Measurements from ENCODE around the gene UBE2E1.
"Not testable (repeated sequence)": the region's sequence is repeated elsewhere in the genome, so short reads cannot be mapped to it uniquely, and the experiment has no call there.

UBE2E1 gene

DNA sequence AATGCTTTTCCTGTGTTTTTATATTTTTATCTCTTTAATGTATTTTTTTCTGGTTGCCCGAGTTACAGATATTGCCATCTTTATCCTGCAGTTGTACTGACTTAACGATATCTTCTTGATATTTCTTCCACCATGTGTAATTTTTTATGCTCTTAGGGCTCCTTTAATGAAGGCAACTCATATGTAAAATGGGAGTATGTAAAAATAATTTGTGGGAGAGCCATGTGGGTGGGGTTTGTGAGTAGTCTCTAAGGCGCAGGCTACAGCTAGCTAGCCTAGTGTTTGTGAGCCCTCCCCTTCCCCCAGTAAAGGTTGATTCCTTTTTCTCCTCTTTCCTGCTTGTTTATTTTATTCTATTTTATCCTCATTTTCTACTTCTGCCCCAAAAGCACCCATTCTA lies 38.1 kb downstream of the UBE2E1 start:
- H3K36me3 ChIP-seq (ENCODE audit: control insufficient read depth, insufficient read depth, low read length), result no peaks in the 10 kb centered on the region
- H3K9me3 ChIP-seq (ENCODE audit: control insufficient read depth, low read length), result no peaks in the 10 kb centered on the region
- no peak overlapping the region for H3K4me3 ChIP-seq (ENCODE audit: low read length)
- H3K9ac ChIP-seq (ENCODE audit: low read length), result no peak overlapping the region
- H3K4me1 ChIP-seq (ENCODE audit: control insufficient read depth, insufficient read depth, low read length), result no peaks in the 10 kb centered on the region
- no peaks in the 10 kb centered on the region for H3K27me3 ChIP-seq (ENCODE audit: control insufficient read depth, insufficient read depth, low read length)

DNA sequence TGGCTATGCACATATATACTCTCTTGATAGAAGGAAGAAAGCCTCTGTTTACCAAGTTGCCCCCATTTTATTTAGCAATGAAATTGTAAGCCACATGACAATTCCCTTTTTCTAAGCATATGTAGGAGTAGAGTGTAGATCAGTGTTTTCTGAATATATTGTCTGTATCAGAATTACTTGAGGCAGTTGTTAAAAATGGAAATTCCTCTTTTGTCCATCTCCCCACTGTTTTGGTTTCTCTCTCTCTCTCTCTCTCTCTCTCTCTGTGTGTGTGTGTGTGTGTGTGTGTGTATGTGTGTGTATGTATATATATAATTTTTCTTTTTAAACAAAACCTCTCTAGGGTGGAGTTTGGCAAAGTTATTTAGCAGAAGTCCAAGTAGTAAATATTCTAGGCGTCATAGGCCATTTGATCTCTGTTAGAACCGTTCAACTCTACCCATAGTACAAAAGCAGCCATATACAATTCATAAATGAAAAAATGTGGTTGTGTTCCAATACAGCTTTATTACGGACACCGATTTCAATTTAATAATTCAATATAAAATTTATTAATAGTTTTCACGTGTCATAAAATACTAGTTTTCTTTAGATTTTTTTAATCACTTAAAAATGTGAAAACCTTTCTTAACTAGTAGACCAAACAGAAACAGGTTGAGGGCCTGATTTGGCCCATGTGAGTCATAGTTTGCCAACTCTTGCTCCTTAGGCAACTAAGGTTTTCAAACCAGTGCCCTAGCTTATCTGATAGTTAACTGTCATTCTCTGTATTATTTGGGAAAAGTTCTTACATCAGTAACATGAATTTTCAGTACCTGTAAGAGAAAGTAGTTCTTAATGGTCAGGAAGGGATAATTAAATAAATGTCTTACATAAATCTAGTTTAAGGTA lies 39.8 kb downstream of the UBE2E1 start:
- H3K36me3 ChIP-seq (ENCODE audit: control insufficient read depth, insufficient read depth, low read length), result no peaks in the 10 kb centered on the region
- H3K4me3 ChIP-seq (ENCODE audit: low read length), result no peak overlapping the region
- H3K4me1 ChIP-seq (ENCODE audit: control insufficient read depth, insufficient read depth, low read length), result no peaks in the 10 kb centered on the region
- H3K9me3 ChIP-seq (ENCODE audit: control insufficient read depth, low read length), result no peaks in the 10 kb centered on the region
- H3K27me3 ChIP-seq (ENCODE audit: control insufficient read depth, insufficient read depth, low read length), result no peaks in the 10 kb centered on the region
- H3K9ac ChIP-seq (ENCODE audit: low read length), result no peak overlapping the region

DNA sequence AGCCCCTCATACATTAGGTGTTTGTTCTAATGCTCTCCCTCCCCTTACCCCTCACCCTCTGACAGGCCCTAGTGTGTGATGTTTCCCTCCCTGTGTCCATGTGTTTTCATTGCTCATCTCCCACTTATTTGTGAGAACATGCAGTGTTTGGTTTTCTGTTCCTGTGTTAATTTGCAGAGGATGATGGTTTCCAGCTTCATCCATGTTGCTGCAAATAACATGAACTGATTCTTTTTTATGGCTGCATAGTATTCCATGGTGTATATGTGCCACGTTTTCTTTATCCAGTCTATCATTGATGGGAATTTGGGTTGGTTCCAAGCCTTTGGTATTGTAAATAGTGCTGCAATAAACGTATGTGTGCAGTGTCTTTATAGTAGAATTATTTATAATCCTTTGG lies 43.7 kb downstream of the UBE2E1 start:
- H3K27me3 ChIP-seq (ENCODE audit: control insufficient read depth, insufficient read depth, low read length); H3K4me3 ChIP-seq (ENCODE audit: low read length); H3K9me3 ChIP-seq (ENCODE audit: control insufficient read depth, low read length); H3K36me3 ChIP-seq (ENCODE audit: control insufficient read depth, insufficient read depth, low read length); H3K9ac ChIP-seq (ENCODE audit: low read length); H3K4me1 ChIP-seq (ENCODE audit: control insufficient read depth, insufficient read depth, low read length): not testable (repeated sequence)

DNA sequence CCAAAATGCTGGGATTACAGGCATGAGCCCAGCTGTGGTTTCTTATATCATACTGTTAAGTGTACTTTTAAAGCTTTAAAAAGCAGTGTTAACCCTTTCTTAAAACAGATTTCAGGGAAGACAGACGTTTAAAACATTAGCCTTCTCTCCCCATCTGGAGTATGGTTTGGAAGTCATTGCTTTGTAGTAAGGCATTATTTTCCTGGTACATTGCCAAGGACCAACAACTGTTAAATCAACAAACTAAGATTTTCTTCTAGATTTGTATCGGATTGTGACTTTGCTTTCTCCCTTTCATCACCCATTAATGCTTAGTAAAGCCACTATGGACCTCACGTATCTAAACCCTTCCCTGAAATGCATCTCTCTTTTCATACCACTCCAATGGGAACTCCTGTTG lies 50.5 kb downstream of the UBE2E1 start:
- Histone ChIP-seq H3K9me3 (ENCODE audit: control insufficient read depth, low read length) (no peaks in the 10 kb centered on the region), H3K27me3 (ENCODE audit: control insufficient read depth, insufficient read depth, low read length) (no peaks in the 10 kb centered on the region), H3K36me3 (ENCODE audit: control insufficient read depth, insufficient read depth, low read length) (no peaks in the 10 kb centered on the region), H3K4me3 (ENCODE audit: low read length) (no peak overlapping the region), H3K4me1 (ENCODE audit: control insufficient read depth, insufficient read depth, low read length) (no peaks in the 10 kb centered on the region), H3K9ac (ENCODE audit: low read length) (no peak overlapping the region)

DNA sequence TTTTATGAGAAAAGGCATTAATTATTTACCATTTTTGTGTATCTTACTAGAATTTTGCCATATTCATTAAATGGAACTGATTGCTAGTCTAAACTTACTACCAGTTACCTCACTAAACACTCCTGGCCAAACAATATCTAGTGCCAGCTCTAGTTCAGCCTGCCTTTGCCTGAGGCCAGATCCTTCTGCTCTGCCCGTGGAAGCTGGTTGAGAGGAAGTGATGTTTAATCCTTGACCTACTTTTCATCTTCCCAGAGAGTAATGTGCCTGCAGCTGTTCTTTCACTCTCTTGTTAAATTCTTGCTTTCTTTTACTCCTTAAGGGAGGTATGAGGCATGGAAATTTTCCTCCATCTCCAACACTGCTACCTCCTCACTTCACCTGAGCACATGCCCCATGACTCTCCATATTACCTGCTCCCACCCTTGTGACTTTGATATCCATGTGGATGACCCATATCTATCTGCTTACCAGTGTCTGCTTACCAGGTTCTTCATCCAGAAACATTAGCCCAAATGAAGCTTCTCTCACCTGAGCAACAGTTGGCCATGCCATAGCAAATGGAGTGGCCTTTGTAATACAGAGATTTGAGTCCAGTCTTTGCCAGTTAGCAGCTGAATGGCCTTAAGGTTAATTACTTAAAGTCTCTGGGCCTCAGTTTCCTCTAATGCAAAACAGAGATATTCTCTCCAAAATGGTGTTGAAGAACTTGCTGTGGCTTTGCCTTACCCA lies 53.4 kb downstream of the UBE2E1 start:
- Histone ChIP-seq H3K4me3 (ENCODE audit: low read length) (no peak overlapping the region), H3K36me3 (ENCODE audit: control insufficient read depth, insufficient read depth, low read length) (no peaks in the 10 kb centered on the region), H3K9ac (ENCODE audit: low read length) (no peak overlapping the region), H3K27me3 (ENCODE audit: control insufficient read depth, insufficient read depth, low read length) (no peaks in the 10 kb centered on the region), H3K9me3 (ENCODE audit: control insufficient read depth, low read length) (no peaks in the 10 kb centered on the region), H3K4me1 (ENCODE audit: control insufficient read depth, insufficient read depth, low read length) (no peaks in the 10 kb centered on the region)

DNA sequence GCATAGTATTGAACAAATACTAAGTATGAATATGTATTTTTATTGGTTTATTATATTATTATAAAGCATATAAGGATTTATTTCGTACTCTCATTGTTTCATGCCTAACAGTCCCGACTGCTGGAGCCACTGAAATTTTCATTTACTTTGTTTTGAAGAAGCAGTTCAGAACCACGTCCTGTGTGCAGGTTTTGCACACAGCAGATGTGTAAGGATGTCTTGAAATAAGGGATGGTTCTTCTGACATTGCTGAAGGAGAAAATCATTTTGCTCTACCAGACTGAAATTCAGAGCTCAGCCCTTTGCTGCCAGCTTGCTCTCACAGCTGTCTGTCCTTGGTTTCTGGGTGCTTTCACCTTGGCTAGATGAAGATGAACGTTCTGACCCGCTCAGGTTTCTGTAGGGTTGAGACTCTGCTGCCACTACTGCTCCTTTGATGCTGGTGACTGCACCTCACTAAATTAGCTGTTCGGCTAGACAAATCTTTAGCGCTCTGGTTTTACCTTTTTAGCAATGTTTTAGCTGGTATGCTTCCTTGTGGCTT lies 54.2 kb downstream of the UBE2E1 start:
- H3K27me3 ChIP-seq (ENCODE audit: control insufficient read depth, insufficient read depth, low read length), result no peaks in the 10 kb centered on the region
- H3K4me3 ChIP-seq (ENCODE audit: low read length), result no peak overlapping the region
- no peak overlapping the region for H3K9ac ChIP-seq (ENCODE audit: low read length)
- H3K9me3 ChIP-seq (ENCODE audit: control insufficient read depth, low read length), result no peaks in the 10 kb centered on the region
- H3K4me1 ChIP-seq (ENCODE audit: control insufficient read depth, insufficient read depth, low read length), result no peaks in the 10 kb centered on the region
- H3K36me3 ChIP-seq (ENCODE audit: control insufficient read depth, insufficient read depth, low read length), result no peaks in the 10 kb centered on the region

DNA sequence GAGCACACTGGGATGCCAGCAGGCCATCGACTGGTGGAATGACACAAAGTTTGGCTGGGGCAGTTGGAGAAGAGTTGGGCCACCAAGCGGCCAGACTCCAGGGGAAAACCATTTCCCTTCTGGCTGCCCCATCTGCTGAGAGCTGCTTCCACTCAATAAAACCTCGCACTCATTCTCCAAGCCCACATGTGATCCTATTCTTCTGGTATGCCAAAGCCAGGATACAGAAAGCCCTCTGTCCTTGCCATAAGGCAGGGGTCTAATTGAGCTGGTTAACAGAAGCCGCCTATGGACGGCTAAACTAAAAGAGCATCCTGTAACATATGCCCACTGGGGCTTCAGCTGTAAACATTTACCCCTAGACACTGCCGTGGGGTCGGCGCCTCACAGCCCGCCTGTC lies 55.9 kb downstream of the UBE2E1 start:
- Histone ChIP-seq H3K9me3 (ENCODE audit: control insufficient read depth, low read length) (no peaks in the 10 kb centered on the region), H3K4me3 (ENCODE audit: low read length) (no peak overlapping the region), H3K9ac (ENCODE audit: low read length) (no peak overlapping the region), H3K36me3 (ENCODE audit: control insufficient read depth, insufficient read depth, low read length) (no peaks in the 10 kb centered on the region), H3K4me1 (ENCODE audit: control insufficient read depth, insufficient read depth, low read length) (peaks cover 8% of the 10 kb centered on the region), H3K27me3 (ENCODE audit: control insufficient read depth, insufficient read depth, low read length) (no peaks in the 10 kb centered on the region)

DNA sequence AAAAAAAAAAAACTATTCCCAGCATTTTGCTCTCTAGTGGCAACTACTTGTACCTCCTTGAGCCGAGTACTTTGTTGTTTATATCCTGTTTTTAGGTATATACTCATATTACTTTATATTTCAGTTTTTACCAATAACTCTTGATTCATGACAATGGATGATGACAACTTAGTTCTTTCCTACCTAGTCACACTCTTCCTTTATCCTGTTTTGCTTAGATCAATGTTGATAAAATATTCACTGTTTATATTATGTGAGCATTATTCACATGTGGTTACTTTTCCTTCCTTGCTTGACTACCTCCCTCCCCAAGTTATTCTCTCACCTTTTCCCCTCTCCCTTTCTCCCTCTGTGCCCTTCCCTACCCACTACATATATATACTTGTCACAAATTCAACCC lies 57.3 kb downstream of the UBE2E1 start:
- Histone ChIP-seq H3K4me3 (ENCODE audit: low read length) (no peak overlapping the region), H3K27me3 (ENCODE audit: control insufficient read depth, insufficient read depth, low read length) (no peaks in the 10 kb centered on the region), H3K9me3 (ENCODE audit: control insufficient read depth, low read length) (no peaks in the 10 kb centered on the region), H3K4me1 (ENCODE audit: control insufficient read depth, insufficient read depth, low read length) (peaks cover 8% of the 10 kb centered on the region), H3K9ac (ENCODE audit: low read length) (no peak overlapping the region), H3K36me3 (ENCODE audit: control insufficient read depth, insufficient read depth, low read length) (no peaks in the 10 kb centered on the region)

DNA sequence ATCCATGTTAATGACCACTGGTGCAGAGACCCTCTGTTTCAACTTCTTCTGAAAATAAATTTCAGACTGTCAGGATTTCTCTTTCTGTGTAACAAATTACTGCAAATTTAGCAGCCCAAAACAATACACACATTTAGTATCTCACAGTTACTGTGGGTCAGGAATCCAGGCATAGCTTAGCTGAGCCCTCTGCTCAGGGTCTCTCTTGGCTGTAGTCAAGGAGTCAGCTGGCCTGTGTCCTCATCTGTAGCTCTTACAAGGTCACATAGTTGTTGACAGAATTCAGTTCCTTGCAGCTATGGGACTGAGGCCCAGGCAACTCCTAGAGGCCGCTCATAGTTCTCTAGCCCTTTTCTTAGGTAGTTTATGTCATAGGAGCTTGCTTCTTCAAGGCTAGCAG lies 59.2 kb downstream of the UBE2E1 start:
- Histone ChIP-seq H3K4me3 (ENCODE audit: low read length) (no peak overlapping the region), H3K36me3 (ENCODE audit: control insufficient read depth, insufficient read depth, low read length) (no peaks in the 10 kb centered on the region), H3K9me3 (ENCODE audit: control insufficient read depth, low read length) (no peaks in the 10 kb centered on the region), H3K27me3 (ENCODE audit: control insufficient read depth, insufficient read depth, low read length) (no peaks in the 10 kb centered on the region), H3K4me1 (ENCODE audit: control insufficient read depth, insufficient read depth, low read length) (peaks cover 8% of the 10 kb centered on the region), H3K9ac (ENCODE audit: low read length) (no peak overlapping the region)

DNA sequence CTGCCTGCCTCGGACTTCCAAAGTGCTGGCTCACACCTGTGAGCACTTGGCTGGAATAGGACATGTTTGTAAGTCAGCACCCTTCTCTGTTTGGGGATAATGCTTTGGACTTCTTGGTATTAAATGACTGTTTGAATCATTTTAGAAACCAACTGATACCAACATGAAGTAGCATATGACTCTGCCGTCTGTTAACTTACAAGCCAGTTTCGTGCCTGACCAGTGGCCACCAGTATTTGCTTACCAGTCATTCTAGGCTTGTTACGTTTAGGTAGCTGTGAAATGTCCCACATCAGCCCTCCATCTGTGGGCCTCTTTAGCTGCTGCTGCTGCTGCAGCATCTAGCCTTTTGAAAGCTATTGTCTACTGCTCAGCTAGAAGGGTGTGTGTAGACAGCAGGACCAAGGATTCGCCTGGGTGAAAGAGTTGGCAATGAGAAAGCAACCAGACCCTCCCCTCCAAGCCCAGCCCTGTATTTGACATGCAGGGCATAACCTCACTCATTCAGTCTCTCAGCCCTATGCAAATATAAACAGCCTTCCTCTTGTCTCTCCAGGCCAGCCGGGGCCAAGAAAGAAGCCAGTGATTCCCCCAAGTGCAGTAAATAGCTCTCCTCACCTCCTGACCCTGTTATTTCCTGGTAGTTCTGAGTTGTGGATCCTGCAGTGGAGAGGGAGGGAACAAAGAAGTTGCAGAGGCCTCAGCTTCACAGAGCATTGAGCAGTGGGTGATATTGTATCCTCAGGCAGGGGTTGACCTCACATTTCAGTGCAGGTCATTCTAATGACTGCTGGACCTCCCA lies 60.0 kb downstream of the UBE2E1 start:
- no peak overlapping the region for H3K4me3 ChIP-seq (ENCODE audit: low read length)
- no peak overlapping the region for H3K9ac ChIP-seq (ENCODE audit: low read length)
- peaks cover 8% of the 10 kb centered on the region for H3K4me1 ChIP-seq (ENCODE audit: control insufficient read depth, insufficient read depth, low read length)

DNA sequence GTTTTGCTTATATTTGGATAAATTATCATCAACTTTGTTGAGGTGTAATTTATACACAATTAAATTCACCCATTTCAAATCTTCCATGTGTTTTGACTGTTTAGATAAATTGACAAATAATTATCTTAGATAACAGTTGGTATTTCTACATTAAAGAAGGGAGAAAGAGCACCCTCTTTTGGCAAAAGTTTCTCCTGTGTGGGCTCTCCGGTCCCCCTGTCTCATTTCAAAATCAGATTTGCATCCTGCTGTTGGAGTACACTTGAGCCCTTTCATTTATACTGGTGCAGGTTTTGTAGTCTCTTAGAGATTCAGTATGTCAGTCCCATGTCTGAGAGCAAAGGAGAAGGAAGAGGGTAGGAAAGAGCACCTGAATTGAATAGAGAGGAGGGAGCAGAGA lies 61.6 kb downstream of the UBE2E1 start:
- no peaks in the 10 kb centered on the region for H3K36me3 ChIP-seq (ENCODE audit: control insufficient read depth, insufficient read depth, low read length)
- H3K9me3 ChIP-seq (ENCODE audit: control insufficient read depth, low read length), result no peaks in the 10 kb centered on the region
- no peak overlapping the region for H3K9ac ChIP-seq (ENCODE audit: low read length)
- no peaks in the 10 kb centered on the region for H3K27me3 ChIP-seq (ENCODE audit: control insufficient read depth, insufficient read depth, low read length)
- H3K4me1 ChIP-seq (ENCODE audit: control insufficient read depth, insufficient read depth, low read length), result peaks cover 8% of the 10 kb centered on the region
- H3K4me3 ChIP-seq (ENCODE audit: low read length), result no peak overlapping the region

More for the DNA sequence above, 60.0 kb downstream of the UBE2E1 start:
- Histone ChIP-seq H3K36me3 (ENCODE audit: control insufficient read depth, insufficient read depth, low read length) (no peaks in the 10 kb centered on the region), H3K9me3 (ENCODE audit: control insufficient read depth, low read length) (no peaks in the 10 kb centered on the region), H3K27me3 (ENCODE audit: control insufficient read depth, insufficient read depth, low read length) (no peaks in the 10 kb centered on the region)

DNA sequence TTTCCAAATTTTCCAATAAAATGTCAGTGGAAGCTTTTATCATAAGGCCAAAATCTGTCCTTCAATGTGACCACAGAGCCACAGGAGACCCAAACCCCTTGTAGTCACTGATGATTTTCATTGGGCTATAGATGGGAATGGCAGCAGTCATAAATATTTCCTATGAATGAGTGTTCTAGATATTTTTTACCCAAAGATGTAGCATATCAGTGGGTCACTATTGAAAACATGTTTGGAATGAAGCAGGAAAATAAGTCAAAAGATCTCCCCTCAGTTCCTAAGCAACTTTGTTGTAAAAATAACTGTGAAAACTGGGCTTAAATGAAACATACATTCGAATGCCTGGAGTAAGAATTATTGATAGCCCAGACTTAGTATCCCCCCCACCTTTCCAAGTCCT lies 62.1 kb downstream of the UBE2E1 start:
- Histone ChIP-seq H3K36me3 (ENCODE audit: control insufficient read depth, insufficient read depth, low read length) (no peaks in the 10 kb centered on the region), H3K9ac (ENCODE audit: low read length) (no peak overlapping the region), H3K9me3 (ENCODE audit: control insufficient read depth, low read length) (no peaks in the 10 kb centered on the region), H3K27me3 (ENCODE audit: control insufficient read depth, insufficient read depth, low read length) (no peaks in the 10 kb centered on the region), H3K4me1 (ENCODE audit: control insufficient read depth, insufficient read depth, low read length) (peaks cover 8% of the 10 kb centered on the region), H3K4me3 (ENCODE audit: low read length) (no peak overlapping the region)

Data from mucosa of stomach (tissue), 1 donor.